RWPE2 (cell line): ENCODE data around the gene SELENOV.

ENCODE experiments used
- ATAC-seq: fragments of 200-7000 bp; cut with Tn5 transposase; 3 replicates; pipeline ENCODE4 v1.9.1; 2021; ENCODE audit warnings: low read depth
- DNase-seq: peaks from one replicate; pipeline ENCODE4 v3.0.0-alpha.2; 2020; ENCODE audit warnings: low spot score
- H3K27ac ChIP-seq: fragments of 450-650 bp; 2 replicates; pipeline ENCODE4 v1.5.1; 2017; ENCODE audit warnings: mild to moderate bottlenecking; ENCODE audit not compliant: poor library complexity, severe bottlenecking
- H3K27me3 ChIP-seq: fragments of 250-450 bp; sonication (Bioruptor Pico); 2 replicates; pipeline ENCODE4 v1.5.1; 2021; ENCODE audit warnings: mild to moderate bottlenecking, moderate library complexity; ENCODE audit not compliant: insufficient read depth, poor library complexity, severe bottlenecking
- H3K36me3 ChIP-seq: fragments of 250-450 bp; sonication (Bioruptor Pico); 2 replicates; pipeline ENCODE4 v1.5.1; 2020; ENCODE audit warnings: low read depth, mild to moderate bottlenecking, moderate library complexity
- H3K4me1 ChIP-seq: fragments of 250-450 bp; sonication (Bioruptor Pico); 2 replicates; pipeline ENCODE4 v1.5.1; 2021; ENCODE audit warnings: mild to moderate bottlenecking, moderate library complexity; ENCODE audit not compliant: insufficient read depth, poor library complexity, severe bottlenecking
- H3K4me3 ChIP-seq: fragments of 250-450 bp; sonication (Bioruptor Pico); 2 replicates; pipeline ENCODE4 v1.5.1; 2021; ENCODE audit warnings: mild to moderate bottlenecking, moderate library complexity; ENCODE audit not compliant: severe bottlenecking
- H3K9me3 ChIP-seq: fragments of 250-450 bp; sonication (Bioruptor Pico); 2 replicates; pipeline ENCODE4 v1.5.1; 2021; ENCODE audit warnings: mild to moderate bottlenecking, moderate library complexity; ENCODE audit not compliant: severe bottlenecking
- TF ChIP-seq, protein P1 (sequence below): fragments of 450-650 bp; IDR thresholded peaks from one replicate; pipeline ENCODE4 v1.5.1; 2017; ENCODE audit warnings: mild to moderate bottlenecking, moderate library complexity; ENCODE audit not compliant: poor library complexity, severe bottlenecking

The SELENOV gene

DNA sequence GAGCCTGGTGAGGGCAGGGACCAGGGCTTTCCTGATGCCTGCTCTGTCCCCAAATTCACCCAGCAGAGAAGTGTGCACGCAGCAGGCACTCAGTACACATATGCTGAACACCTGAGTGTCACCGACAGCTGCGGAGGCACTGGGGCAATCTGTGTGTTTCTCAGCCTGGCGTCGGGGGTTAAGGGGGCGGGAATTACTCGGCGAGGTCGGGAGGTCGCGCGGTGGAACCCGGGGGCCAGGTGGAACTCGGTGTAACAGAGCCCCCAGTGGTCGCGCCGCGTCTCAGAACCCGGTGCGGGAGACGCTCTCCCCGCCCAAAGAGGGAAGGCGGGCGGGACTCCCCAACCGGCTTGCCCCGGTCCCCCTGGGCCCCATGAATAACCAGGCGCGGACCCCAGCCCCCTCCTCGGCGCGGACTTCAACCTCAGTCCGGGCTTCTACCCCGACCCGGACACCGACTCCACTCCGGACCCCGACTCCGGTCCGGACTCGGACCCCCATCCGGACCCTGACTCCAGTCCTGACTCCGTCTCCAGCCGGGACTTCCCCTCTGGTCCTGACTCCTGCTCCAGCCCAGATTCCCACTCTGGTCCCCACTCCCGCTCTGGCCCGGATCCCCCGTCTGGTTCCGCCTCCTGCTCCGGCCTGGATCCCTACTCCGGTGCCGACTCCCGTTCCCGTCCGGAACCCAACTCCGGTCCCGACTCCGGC lies at the start of gene SELENOV:
TSS of gene SELENOV (plus strand) at position 300 of the 711 bp plus-strand sequence. CDS start at position 374, 74 bp downstream.
- DNase-seq: no peak
- Histone ChIP-seq H3K4me3 (peak within 1 kb of the TSS; percentile 24), H3K9me3 (no peaks in the 10 kb centered on the region), H3K27ac (no peak within 1 kb of the TSS), H3K27me3 (peaks cover 29% of the 10 kb centered on the region), H3K4me1 (no peaks in the 10 kb centered on the region), H3K36me3 (no peaks in the 10 kb centered on the region)
- TF ChIP-seq, protein P1, sequence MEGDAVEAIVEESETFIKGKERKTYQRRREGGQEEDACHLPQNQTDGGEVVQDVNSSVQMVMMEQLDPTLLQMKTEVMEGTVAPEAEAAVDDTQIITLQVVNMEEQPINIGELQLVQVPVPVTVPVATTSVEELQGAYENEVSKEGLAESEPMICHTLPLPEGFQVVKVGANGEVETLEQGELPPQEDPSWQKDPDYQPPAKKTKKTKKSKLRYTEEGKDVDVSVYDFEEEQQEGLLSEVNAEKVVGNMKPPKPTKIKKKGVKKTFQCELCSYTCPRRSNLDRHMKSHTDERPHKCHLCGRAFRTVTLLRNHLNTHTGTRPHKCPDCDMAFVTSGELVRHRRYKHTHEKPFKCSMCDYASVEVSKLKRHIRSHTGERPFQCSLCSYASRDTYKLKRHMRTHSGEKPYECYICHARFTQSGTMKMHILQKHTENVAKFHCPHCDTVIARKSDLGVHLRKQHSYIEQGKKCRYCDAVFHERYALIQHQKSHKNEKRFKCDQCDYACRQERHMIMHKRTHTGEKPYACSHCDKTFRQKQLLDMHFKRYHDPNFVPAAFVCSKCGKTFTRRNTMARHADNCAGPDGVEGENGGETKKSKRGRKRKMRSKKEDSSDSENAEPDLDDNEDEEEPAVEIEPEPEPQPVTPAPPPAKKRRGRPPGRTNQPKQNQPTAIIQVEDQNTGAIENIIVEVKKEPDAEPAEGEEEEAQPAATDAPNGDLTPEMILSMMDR: peak; percentile 2
- ATAC-seq: peak; percentile 33; the same call in 2 of the 3 replicates

DNA sequence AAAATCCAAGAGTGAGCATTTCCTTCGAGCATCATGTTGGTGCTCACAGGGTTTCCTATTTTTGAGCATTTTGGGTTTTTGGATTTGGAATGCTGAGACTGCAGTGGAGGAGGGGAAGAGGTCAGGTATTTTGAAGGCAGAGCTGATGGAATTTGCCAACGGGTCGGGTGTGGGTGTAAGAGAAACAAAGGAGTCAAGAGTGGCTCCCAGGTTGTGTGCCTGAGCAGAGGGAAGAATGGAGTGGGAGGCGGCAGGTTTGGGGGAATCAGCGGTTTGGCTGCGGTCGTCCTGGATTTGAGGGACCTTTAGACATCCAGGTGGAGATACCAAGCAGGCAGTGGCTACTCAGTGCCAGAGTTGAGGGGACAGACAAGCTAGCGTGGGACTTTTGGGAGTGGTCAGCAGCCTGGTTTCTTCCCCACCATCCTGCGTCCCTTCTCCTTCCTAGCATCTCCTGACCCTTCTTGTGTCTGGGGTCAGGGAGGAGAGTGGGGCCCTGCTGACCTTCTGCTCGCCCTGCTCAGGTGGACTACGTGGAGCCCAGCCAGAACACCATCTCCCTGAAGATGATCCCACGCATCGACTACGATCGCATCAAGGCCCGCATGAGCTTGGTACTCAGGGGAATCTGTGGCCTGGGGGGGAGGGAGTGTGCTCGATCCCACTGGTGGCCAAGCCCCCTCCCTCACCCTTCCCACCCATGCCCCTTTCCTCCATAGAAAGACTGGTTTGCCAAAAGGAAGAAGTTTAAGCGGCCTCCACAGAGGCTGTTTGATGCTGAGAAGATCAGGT lies 48.8 kb upstream of the SELENOV start:
- TF ChIP-seq, protein P1: no peak
- no peak for DNase-seq
- Histone ChIP-seq H3K4me3 (no peak overlapping the region), H3K4me1 (no peaks in the 10 kb centered on the region), H3K36me3 (peaks cover 83% of the 10 kb centered on the region), H3K27ac (no peak overlapping the region), H3K27me3 (no peaks in the 10 kb centered on the region), H3K9me3 (no peaks in the 10 kb centered on the region)
- ATAC-seq: no peak

DNA sequence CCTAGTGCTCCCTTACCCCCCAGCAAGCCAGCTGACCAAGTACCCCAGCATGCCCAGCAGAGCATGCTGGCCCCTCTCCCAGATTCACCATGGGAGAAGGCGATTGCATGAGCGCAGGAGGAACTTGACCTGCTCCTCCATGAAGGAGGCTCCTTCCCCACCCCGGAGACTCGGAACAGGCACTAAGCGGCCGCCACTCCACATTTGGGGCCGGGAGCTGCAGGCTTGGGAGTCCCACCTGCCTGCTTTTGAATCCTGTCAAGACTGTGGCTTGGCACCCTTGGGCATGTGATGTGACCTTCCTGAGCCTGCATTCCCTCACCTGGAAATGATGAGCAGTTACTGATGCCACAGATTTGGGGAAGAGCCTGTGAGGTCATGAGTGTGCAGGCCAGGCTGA lies 47.0 kb upstream of the SELENOV start:
- H3K4me1 ChIP-seq: no peaks in the 10 kb centered on the region
- TF ChIP-seq, protein P1: no peak
- no peak overlapping the region for H3K4me3 ChIP-seq
- no peak overlapping the region for H3K27ac ChIP-seq
- no peak for DNase-seq
- peaks cover 87% of the 10 kb centered on the region for H3K36me3 ChIP-seq
- H3K9me3 ChIP-seq: no peaks in the 10 kb centered on the region
- ATAC-seq: no peak
- H3K27me3 ChIP-seq: no peaks in the 10 kb centered on the region

DNA sequence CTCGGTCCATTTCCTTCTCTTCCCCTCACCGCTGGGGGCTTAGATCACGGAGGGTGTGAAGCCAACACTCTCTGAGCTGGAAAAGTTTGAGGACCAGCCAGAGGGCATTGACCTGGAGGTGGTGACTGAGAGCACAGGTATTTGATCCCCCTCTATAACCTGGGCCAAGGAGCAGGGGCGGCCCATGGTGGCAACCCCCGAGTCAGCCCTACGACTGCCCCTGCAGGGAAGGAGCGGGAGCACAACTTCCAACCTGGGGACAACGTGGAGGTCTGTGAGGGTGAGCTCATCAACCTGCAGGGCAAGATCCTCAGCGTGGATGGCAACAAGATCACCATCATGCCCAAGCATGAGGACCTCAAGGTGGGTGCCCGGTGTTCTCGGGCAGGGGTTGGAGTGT lies 45.9 kb upstream of the SELENOV start:
- Histone ChIP-seq H3K9me3 (no peaks in the 10 kb centered on the region), H3K27ac (no peak overlapping the region), H3K27me3 (no peaks in the 10 kb centered on the region), H3K36me3 (peaks cover 89% of the 10 kb centered on the region), H3K4me3 (no peak overlapping the region), H3K4me1 (no peaks in the 10 kb centered on the region)
- ATAC-seq (no peak), DNase-seq (no peak)
- TF ChIP-seq, protein P1: no peak
